Right renal pelvis (tissue), 4 donors: ENCODE measurements around the gene PGAP1. TPM values are rescaled to one million over a fixed set of nuclear protein-coding genes. Genes with fewer than 3 reads are reported as not detected.

ENCODE experiments used
- DNase-seq, 4 donors: peaks; one replicate each; pipeline ENCODE4 v3.0.0-alpha.2; 2013; ENCODE audit warnings: low read depth in 4 of 4, low spot score in 3 of 4, missing footprints in 1 of 4
- polyA plus RNA-seq, 4 donors: library from polyadenylated mRNA; unstranded; fragments of 120-200 nt; gene quantifications; one replicate each; pipeline ENCODE4 v1.2.1, GENCODE V29; 2013; ENCODE audit not compliant: insufficient read length in 4 of 4

PGAP1 gene
- 10 to 100 TPM; 27.7 to 29.8 (median 28.6) TPM for polyA plus RNA-seq

- DNase-seq: peak; percentile 89 to 94 (median 90)
Observed at GRCh38 chr2:196926562-196927375, at the start of gene PGAP1. Gene PGAP1 (minus strand): TSS chr2:196926707. CDS start chr2:196926616, 91 bp downstream.

GRCh38 chr2:196974970-196975369 is 48.5 kb upstream of the PGAP1 start:
- no peak for DNase-seq

GRCh38 chr2:196971574-196972279 is 45.2 kb upstream of the PGAP1 start:
- no peak for DNase-seq

- DNase-seq: no peak
Observed at GRCh38 chr2:196970099-196970498, 43.6 kb upstream of the PGAP1 start.

GRCh38 chr2:196968516-196968915 is 42.0 kb upstream of the PGAP1 start:
- no peak for DNase-seq

- DNase-seq: no peak
Observed at GRCh38 chr2:196967775-196968174, 41.3 kb upstream of the PGAP1 start.

- no peak for DNase-seq
Observed at GRCh38 chr2:196967116-196967515, 40.6 kb upstream of the PGAP1 start.

- no peak for DNase-seq
Observed at GRCh38 chr2:196966061-196966460, 39.6 kb upstream of the PGAP1 start.

- DNase-seq: no peak
Observed at GRCh38 chr2:196965651-196966050, 39.1 kb upstream of the PGAP1 start.

- DNase-seq: no peak
Observed at GRCh38 chr2:196963961-196964360, 37.5 kb upstream of the PGAP1 start.

- DNase-seq: no peak
Observed at GRCh38 chr2:196963043-196963442, 36.5 kb upstream of the PGAP1 start.

- DNase-seq: no peak
Observed at GRCh38 chr2:196962325-196962724, 35.8 kb upstream of the PGAP1 start.

- DNase-seq: no peak
Observed at GRCh38 chr2:196961889-196962288, 35.4 kb upstream of the PGAP1 start.

- DNase-seq: no peak
Observed at GRCh38 chr2:196959734-196960338, 33.3 kb upstream of the PGAP1 start.

- DNase-seq: no peak
Observed at GRCh38 chr2:196959281-196959680, 32.8 kb upstream of the PGAP1 start.

- no peak for DNase-seq
Observed at GRCh38 chr2:196957881-196958525, 31.5 kb upstream of the PGAP1 start.

- DNase-seq: no peak
Observed at GRCh38 chr2:196957442-196957841, 30.9 kb upstream of the PGAP1 start.

- no peak for DNase-seq
Observed at GRCh38 chr2:196956069-196956468, 29.6 kb upstream of the PGAP1 start.

GRCh38 chr2:196955036-196955435 is 28.5 kb upstream of the PGAP1 start:
- no peak for DNase-seq

- no peak for DNase-seq
Observed at GRCh38 chr2:196954001-196954400, 27.5 kb upstream of the PGAP1 start.

- DNase-seq: no peak
Observed at GRCh38 chr2:196952936-196953335, 26.4 kb upstream of the PGAP1 start.
